Endothelial cell of umbilical vein (primary cell): Measurements from ENCODE around the gene ARHGAP22. TPM values are rescaled to one million over a fixed set of nuclear protein-coding genes. Genes with fewer than 3 reads are reported as not detected.

Experiments used
- BruUV-seq: library from RNA; stranded (reverse); fragments of 400-500 nt; replicated peaks from 2 replicates; lab custom pipeline; 2021; lab: Mats Ljungman, UMichigan
- CTCF ChIA-PET: fragments of 300-600, 350-600 bp; sonication (Branson Sonifier 250); formaldehyde crosslinking; loops from one replicate; lab custom pipeline; 2021; ENCODE audit warnings: antibody characterized with exemption, inconsistent platforms; lab: Charles Lee
- POLR2A ChIA-PET: fragments of 300-600, 350-600 bp; sonication (Branson Sonifier 250); formaldehyde crosslinking; loops from one replicate; lab custom pipeline; 2021; ENCODE audit warnings: antibody characterized with exemption, inconsistent platforms; lab: Charles Lee
- DNase-seq: peaks from one replicate; pipeline ENCODE4 v3.0.0-alpha.2; 2011; ENCODE audit warnings: low read depth, low spot score
- FAIRE-seq: peaks from 2 replicates; lab custom pipeline; 2011; peaks lifted over from hg19 to GRCh38; lab: Jason Lieb, UNC
- H2AFZ ChIP-seq: 2 replicates; pipeline ENCODE4 v1.6.0; 2012; ENCODE audit warnings: low read depth, low read length, control low read depth, inconsistent platforms
- H3K27ac ChIP-seq: 2 replicates; pipeline ENCODE4 v1.5.1; 2011; ENCODE audit warnings: low read depth, mild to moderate bottlenecking, control low read depth, low read length, moderate library complexity; ENCODE audit not compliant: insufficient read depth
- H3K27me3 ChIP-seq, 2 experiments: 2 replicates each; pipeline versions ENCODE4 v1.6.0 to v1.6.1; 2011; ENCODE audit warnings: low read length in 2 of 2, mixed read lengths in 1 of 2; ENCODE audit not compliant: control insufficient read depth in 2 of 2, insufficient read depth in 2 of 2
- H3K36me3 ChIP-seq, 2 experiments: 2 replicates in 1 of 2; 3 replicates in 1 of 2; pipeline ENCODE4 v1.5.1; 2011; ENCODE audit warnings: low read length in 2 of 2, mild to moderate bottlenecking in 1 of 2, moderate library complexity in 1 of 2; ENCODE audit not compliant: control insufficient read depth in 2 of 2, insufficient read depth in 2 of 2; ENCODE audit errors: extremely low read depth in 1 of 2
- H3K4me1 ChIP-seq: 3 replicates; pipeline ENCODE4 v1.5.1; 2011; ENCODE audit warnings: mild to moderate bottlenecking, low read length; ENCODE audit not compliant: control insufficient read depth, insufficient read depth; ENCODE audit errors: extremely low read depth
- H3K4me2 ChIP-seq: 2 replicates; pipeline ENCODE4 v1.6.1; 2011; ENCODE audit warnings: low read length, control low read depth, mixed read lengths; ENCODE audit not compliant: insufficient read depth
- H3K4me3 ChIP-seq, 3 experiments: fragments of 200-600 bp in 1 of 3; sonication (generic), shearing (Covaris generic) in 1 of 3; replicated peaks in 1 of 3; 2 replicates each; pipeline ENCODE4 v1.5.1; 2011 to 2016; ENCODE audit warnings: control low read depth in 3 of 3, low read length in 3 of 3, mild to moderate bottlenecking in 2 of 3, inconsistent platforms in 1 of 3, low read depth in 1 of 3, moderate library complexity in 1 of 3; ENCODE audit not compliant: insufficient read depth in 1 of 3
- H3K79me2 ChIP-seq: 2 replicates; pipeline ENCODE4 v1.6.0; 2012; ENCODE audit warnings: low read length, inconsistent platforms; ENCODE audit not compliant: control insufficient read depth, insufficient read depth
- H3K9ac ChIP-seq: replicated peaks from 2 replicates; pipeline ENCODE3; 2011; ENCODE audit warnings: low read length, control low read depth; ENCODE audit not compliant: insufficient read depth; ENCODE audit errors: extremely low read depth
- H3K9me1 ChIP-seq: replicated peaks from 3 replicates; pipeline ENCODE4 v1.6.0; 2011; ENCODE audit warnings: mild to moderate bottlenecking, low read length; ENCODE audit not compliant: control insufficient read depth, insufficient read depth; ENCODE audit errors: extremely low read depth
- H3K9me3 ChIP-seq: replicated peaks from 2 replicates; pipeline ENCODE4 v1.5.1; 2012; ENCODE audit warnings: low read length, inconsistent platforms; ENCODE audit not compliant: control insufficient read depth, insufficient read depth
- H4K20me1 ChIP-seq: replicated peaks from 2 replicates; pipeline ENCODE3; 2011; ENCODE audit warnings: mild to moderate bottlenecking, low read length; ENCODE audit not compliant: control insufficient read depth, insufficient read depth; ENCODE audit errors: extremely low read depth
- CTCF ChIP-seq, 2 donors: IDR thresholded peaks; 1 replicate in 1 of 2; 2 replicates in 1 of 2; pipeline ENCODE4 v1.5.1; 2011; ENCODE audit warnings: low read length in 2 of 2, mild to moderate bottlenecking in 2 of 2, moderate library complexity in 2 of 2, control low read depth in 1 of 2, inconsistent platforms in 1 of 2, low read depth in 1 of 2; ENCODE audit not compliant: insufficient read depth in 1 of 2; ENCODE audit errors: extremely low read depth in 1 of 2
- EZH2 ChIP-seq: IDR thresholded peaks from 2 replicates; pipeline ENCODE4 v1.6.1; 2012; ENCODE audit warnings: borderline replicate concordance, low read depth, mild to moderate bottlenecking, moderate library complexity, low read length, inconsistent platforms; ENCODE audit not compliant: severe bottlenecking
- FOS ChIP-seq: IDR thresholded peaks from 2 replicates; pipeline ENCODE4 v1.6.1; 2011; ENCODE audit warnings: mild to moderate bottlenecking, low read length, moderate library complexity, borderline replicate concordance; ENCODE audit not compliant: insufficient read depth
- JUN ChIP-seq: IDR thresholded peaks from 2 replicates; pipeline ENCODE4 v1.6.1; 2011; ENCODE audit warnings: borderline replicate concordance, low read depth; ENCODE audit not compliant: insufficient read length, insufficient read depth
- dilution Hi-C: fragments of 300-500 bp; cut with MboI; formaldehyde crosslinking; loops from one replicate; pipeline ENCODE4 v1.15.0; 2019; ENCODE audit warnings: low sequenced_read_pairs; ENCODE audit not compliant: extremely low pct_ligation_motif_present
- intact Hi-C: fragments of 100-400 bp; cut with micrococcal nuclease; formaldehyde crosslinking; loops from one replicate; pipeline ENCODE4 v1.10.0; 2022
- polyA plus RNA-seq, 4 experiments: library from polyadenylated mRNA; depleted of rRNA in 3 of 4; stranded (reverse) in 3 of 4; unstranded in 1 of 4; fragments of >200 nt; gene quantifications; 2 replicates each; pipeline versions ENCODE4 v1.2.1 to v1.2.3, GENCODE V29; 2011 to 2012; ENCODE audit warnings: missing spikeins in 1 of 4
- total RNA-seq: library from RNA; stranded (reverse); gene quantifications from 2 replicates; pipeline ENCODE4 v1.2.3, GENCODE V29; 2021
- TF ChIP-seq, protein P1 (sequence below): IDR thresholded peaks from 2 replicates; pipeline ENCODE4 v1.6.1; 2011; ENCODE audit not compliant: insufficient read depth, insufficient read length

ARHGAP22 gene
- total and polyA plus RNA-seq, 2 donors (not counting 3 experiments of a cell fraction or from before 2014, with no cell fraction given): 8.6 to 50.3 TPM

- ChIA-PET CTCF (interaction anchor here (0.5 to 7.4 kb wide), 6 partner anchors 9 to 151 kb away, joined by 3 to 145 read pairs (median 24); no protein-coding TSS in a partner anchor), POLR2A (no interaction called here)
- dilution Hi-C loops (no loop called here), intact Hi-C loops (loop anchor here (1.0 kb wide), 5 partner anchors 61 to 290 kb away; partner anchors contain the start of gene MAPK8)
- no peak for DNase-seq
- Histone ChIP-seq H4K20me1 (no peaks in the 10 kb centered on the region), H3K4me1 (peaks cover 19% of the 10 kb centered on the region), H3K4me2 (no peak overlapping the region), H3K27me3 (no peaks in the 10 kb centered on the region), H3K4me3 (no peak overlapping the region), H3K27ac (no peak overlapping the region), H2AFZ (no peak overlapping the region), H3K9me3 (no peaks in the 10 kb centered on the region), H3K9ac (no peak overlapping the region), H3K9me1 (no peaks in the 10 kb centered on the region), H3K36me3 (no peaks in the 10 kb centered on the region), H3K79me2 (peaks cover 51% of the 10 kb centered on the region)
- no TSS peak for BruUV-seq
- TF ChIP-seq EZH2 (no peak), CTCF (IDR thresholded peaks at IDR 0.05; ENCODE audit: extremely low read depth in 1 of 2, insufficient read depth in 1 of 2, low read depth in 1 of 2, low read length in 2 of 2) (peak in 1 of 2 donors; percentile 30), FOS (no peak), JUN (no peak)
- TF ChIP-seq, protein P1, sequence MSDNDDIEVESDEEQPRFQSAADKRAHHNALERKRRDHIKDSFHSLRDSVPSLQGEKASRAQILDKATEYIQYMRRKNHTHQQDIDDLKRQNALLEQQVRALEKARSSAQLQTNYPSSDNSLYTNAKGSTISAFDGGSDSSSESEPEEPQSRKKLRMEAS: no peak
- no peak for FAIRE-seq
These were observed 99.3 kb downstream of the ARHGAP22 start for GRCh38 chr10:48505394-48506112.
